Stimulated activated CD4-positive, alpha-beta T cell treated with anti-CD3 and anti-CD28 coated beads, Interleukin-15, amount 100 ng/mL, for 24 hours (primary cell): ENCODE results near the gene FEN1.

Experiments used
- DNase-seq: peaks from one replicate; pipeline ENCODE4 v3.0.0-alpha.2; 2020

Gene FEN1

GRCh38 chr11:61826930-61827570 is 34.3 kb downstream of the FEN1 start:
- no peak for DNase-seq

- DNase-seq = peak; percentile 86
Observed at GRCh38 chr11:61827571-61828378, 35.1 kb downstream of the FEN1 start, which contains the start of gene FADS2. FADS2 (plus strand) TSS chr11:61828300; CDS start chr11:61828391, 91 bp downstream.

DNA sequence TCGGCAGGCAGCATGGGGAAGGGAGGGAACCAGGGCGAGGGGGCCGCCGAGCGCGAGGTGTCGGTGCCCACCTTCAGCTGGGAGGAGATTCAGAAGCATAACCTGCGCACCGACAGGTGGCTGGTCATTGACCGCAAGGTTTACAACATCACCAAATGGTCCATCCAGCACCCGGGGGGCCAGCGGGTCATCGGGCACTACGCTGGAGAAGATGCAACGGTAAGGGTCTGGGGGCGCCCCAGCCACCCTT is 35.6 kb downstream of the FEN1 start:
- DNase-seq = no peak

DNA sequence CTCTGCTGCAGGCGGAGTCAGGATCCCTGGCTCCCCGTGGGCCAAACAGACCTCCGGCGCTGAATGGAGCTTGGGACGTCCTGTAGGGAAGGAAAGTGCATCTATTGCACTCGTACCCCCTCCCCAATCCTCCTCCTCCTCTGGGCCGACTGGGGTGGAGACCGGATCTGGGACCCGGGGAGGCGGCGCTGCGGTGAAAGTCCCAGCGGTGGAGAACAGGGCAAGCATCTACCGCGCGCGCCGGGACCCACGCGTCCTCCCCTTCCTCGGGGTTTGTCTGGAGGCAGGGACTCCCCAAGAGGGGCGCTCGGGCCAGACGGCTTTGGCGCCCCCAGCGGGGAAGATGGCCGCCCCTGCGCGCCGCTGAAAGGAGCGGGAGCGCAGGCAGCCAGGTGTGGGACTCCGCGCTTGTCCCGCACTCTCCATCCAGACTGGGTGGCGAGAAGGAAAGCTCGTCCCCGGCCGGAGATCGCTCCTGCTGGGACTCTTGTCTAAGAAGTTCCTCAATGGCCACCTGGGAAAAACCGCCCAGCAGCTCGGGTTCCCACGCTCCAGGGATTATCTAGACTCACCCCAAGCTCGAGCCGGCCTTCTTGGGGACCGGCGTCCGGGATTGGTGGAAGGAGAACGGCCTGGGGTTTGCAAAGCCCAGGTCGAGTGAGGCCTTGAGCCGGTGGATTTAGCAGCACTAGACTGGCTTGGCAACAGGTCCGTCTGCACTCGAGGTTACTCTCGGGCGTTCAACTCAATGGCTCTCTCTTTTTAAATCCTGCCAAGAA is 36.1 kb downstream of the FEN1 start:
- peak; percentile 53 for DNase-seq

- no peak for DNase-seq
Observed at GRCh38 chr11:61829806-61830205, 37.1 kb downstream of the FEN1 start.

DNA sequence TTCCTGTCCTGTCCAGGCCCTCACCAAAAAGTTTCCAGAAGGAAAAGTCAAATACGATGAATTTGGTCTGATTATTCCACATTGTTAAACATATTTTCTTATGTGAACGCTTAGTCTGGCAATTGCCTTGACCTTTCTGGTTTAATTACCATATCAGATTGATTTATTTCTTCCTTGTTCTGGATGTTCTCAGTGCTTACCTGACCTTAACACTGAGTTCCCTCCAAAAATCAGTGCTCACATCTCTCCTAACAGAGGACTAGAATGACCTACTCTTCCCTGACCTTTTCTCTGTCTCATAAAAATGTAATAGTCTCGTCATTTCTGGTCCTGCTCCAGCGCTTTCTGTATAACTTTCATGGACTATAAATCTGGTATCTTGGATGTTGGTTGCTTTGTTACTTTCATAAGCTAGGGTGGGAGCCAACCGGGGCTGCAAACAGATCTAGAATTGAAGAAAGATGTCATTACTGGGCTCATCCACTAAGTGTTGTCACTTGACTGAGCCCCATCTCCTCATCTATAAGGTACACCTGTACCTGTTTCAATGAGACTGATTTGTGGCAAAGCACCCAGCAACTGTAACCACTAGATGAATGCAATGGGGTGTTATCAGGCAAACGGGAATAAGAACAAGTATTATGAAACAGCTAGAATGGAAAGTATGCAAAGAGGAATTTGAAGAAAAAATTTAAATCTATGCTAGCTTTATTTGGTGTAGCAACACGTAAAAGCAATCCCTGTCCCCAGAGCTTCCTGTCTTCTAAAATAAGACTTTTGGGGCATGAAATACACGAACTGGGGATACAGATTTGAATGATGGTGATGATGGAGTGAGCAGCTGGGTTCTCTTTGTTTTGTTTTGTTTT is 37.8 kb downstream of the FEN1 start:
- DNase-seq = no peak

DNA sequence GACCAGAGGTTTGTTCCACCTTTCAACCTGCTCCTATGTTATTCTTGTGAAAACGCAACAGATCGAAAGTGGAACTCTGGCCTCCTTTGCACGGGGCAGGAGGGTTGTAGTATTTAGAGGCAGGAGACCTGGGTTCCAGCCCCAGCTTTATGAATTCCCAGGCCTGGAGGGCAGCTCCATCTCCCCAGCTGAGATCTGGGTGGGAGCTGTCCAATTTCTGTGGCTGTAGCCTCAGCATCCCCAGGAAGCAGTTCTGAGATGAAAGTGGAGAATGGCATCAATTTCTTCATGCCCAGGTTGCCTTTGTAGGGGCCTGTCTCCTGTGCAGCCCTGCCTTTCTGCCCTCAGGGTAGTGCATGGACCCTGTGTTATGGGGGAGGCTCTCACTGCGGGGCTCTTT is 39.5 kb downstream of the FEN1 start:
- DNase-seq = no peak

GRCh38 chr11:61832754-61833153 is 40.0 kb downstream of the FEN1 start:
- no peak for DNase-seq

GRCh38 chr11:61833471-61833870 is 40.8 kb downstream of the FEN1 start:
- no peak for DNase-seq

DNA sequence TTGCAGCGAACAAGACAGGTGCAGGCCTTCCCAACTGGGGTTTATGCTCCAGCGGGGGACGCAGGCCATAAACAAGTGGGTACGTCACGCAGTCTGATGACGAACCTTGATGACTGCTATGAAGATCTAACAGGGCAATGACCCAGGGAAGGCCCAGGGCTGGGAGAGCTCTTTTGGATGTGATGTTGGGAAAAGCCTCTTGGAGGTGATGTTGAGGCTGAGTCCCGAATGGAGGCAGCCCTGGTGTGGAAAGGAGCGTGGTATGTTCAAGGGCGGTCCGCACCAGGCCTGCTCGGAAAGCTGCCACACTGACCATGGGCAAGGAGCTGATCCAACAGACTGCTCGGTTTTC is 41.2 kb downstream of the FEN1 start:
- DNase-seq = no peak

DNA sequence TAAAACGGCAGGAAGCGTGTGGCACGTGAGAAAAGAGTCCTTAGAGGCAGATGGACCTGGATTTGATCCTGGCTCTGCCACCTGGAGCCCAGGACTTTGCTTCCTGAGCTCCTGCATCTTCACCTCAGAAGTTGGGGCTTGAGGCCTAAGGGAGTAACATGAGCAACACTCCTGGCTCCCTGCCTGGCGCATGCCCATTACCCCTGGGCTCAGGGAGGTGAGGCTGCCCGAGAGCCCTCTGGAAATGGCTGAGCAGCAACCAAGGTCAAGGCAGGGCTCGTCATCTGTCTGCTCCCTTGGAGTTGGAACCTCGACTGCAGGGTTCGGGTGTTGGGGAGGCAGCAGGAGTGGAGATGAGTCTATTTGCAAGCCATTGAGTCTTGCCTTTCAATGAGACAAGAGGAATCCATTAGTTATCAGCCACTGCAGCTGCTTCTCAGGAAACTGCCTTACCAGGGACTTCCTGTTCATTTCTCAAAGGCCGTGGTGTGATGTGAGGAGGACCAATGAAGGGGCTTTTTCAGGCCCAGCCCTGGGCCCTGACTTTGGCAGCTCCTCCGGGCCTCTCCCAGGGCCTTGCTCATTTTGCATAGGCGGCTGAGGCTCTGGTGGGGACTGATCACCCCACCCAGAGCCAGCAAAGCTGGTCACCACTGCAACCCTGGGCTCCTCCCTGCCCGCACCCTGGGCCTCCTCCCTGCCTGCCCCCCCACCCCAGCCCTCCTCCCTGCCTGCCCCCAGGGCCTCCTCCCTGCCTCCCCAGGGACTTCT is 41.8 kb downstream of the FEN1 start:
- peak; percentile 49 for DNase-seq

GRCh38 chr11:61836193-61836592 is 43.5 kb downstream of the FEN1 start:
- DNase-seq = no peak

- DNase-seq = no peak
Observed at GRCh38 chr11:61837411-61838005, 44.8 kb downstream of the FEN1 start.

DNA sequence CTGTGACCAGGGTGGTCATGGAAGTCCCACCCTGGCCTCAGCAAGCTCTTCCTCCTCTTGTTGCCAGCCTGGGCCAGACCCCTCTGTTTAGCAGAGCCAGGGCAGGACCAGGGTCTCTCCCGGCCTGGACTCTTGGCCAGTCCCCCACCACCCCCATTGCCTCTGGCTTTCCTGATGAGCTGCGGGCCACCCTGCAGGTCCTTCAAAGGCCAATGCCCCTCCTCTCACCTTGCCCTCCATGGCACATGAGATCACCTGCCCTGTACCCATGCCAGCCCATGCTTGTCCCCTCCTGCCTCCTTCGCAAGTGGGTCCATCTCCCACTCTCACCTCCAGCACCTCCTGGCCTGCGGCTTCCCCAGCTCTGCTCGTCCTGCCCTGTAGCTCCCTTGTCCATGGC is 45.8 kb downstream of the FEN1 start:
- DNase-seq = no peak

- no peak for DNase-seq
Observed at GRCh38 chr11:61838921-61839320, 46.2 kb downstream of the FEN1 start.

DNA sequence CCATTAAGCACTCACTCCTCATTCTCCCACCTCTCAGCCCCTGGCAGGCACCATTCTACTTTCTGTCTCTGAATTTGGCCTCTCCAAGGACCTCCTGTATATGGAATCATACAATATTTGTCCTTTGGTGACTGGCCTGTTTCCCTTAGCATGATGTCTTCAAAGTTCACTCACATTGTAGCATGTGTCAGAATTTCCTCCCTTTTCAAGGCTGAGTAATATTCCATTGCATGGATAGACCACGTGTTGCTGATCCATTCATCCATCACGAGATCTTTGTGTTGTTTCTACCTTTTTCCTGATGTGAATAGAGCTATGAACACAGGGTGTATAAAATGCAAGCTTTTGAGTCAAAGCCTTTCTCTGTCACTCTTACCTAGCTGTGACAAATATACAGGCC is 47.0 kb downstream of the FEN1 start:
- no peak for DNase-seq

DNA sequence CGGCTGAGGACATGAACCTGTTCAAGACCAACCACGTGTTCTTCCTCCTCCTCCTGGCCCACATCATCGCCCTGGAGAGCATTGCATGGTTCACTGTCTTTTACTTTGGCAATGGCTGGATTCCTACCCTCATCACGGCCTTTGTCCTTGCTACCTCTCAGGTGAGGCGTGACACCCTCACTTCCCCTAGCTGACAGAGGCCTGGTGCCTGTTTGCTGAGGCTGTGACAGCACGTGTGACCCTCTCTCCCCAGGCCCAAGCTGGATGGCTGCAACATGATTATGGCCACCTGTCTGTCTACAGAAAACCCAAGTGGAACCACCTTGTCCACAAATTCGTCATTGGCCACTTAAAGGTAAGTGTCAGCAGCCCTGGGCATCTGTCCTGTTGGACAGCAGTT is 47.7 kb downstream of the FEN1 start:
- no peak for DNase-seq

DNA sequence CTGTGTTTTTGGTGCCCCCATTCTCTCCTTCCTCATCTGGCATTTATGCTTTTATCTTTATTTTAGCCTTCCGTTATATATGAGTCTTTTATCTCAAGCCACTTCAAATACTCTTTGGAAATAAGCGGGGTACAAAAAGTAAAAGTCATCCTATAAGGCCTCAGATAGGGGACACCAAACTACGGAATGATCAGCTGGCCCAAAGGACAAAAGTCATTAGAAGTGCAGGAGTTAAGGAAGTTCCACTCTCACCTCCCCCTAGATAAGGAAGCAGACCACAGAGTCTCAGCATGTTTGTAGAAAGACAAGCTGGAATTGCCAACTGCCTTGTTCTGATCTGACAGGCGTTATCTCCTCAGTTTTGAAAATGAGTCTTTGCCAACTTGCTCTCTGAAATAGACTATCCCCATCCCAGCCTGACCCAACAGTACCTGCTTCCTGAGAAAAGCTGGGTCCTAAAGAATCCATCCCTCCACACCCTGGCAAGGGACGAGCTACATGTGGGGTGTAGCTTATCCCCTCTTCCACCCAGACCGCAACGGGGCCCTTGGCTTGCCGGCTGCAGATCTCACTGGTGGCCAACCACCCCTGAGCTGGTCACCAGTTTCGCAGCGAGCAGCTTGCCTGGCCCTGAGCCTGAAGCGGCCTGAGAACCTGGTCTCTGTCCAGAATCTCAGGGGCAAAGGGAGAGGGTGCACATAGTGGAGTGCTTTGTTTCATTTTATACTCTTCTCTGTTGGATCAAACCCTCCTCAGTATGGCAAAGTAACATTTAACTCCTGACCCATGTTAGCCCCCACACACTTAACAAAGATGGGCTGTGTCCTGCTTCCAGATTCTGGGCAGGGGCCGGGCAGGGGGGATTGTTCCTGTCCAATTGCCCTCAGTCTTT is 49.2 kb downstream of the FEN1 start:
- DNase-seq = no peak

DNA sequence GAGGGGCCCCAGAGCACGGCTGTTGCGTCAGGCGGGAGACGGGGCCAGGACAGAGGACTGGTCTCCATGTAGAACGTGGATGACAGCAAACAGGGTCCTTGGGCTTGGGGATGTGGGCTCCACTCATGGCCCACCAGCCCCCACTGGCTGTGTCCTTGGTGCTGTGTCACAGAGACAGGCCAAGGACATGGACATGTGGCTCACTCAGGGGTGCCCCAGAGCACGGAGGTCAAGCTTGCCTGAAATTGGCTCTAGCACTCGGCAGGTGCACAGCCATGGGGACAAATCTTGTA is 49.8 kb downstream of the FEN1 start:
- no peak for DNase-seq

DNA sequence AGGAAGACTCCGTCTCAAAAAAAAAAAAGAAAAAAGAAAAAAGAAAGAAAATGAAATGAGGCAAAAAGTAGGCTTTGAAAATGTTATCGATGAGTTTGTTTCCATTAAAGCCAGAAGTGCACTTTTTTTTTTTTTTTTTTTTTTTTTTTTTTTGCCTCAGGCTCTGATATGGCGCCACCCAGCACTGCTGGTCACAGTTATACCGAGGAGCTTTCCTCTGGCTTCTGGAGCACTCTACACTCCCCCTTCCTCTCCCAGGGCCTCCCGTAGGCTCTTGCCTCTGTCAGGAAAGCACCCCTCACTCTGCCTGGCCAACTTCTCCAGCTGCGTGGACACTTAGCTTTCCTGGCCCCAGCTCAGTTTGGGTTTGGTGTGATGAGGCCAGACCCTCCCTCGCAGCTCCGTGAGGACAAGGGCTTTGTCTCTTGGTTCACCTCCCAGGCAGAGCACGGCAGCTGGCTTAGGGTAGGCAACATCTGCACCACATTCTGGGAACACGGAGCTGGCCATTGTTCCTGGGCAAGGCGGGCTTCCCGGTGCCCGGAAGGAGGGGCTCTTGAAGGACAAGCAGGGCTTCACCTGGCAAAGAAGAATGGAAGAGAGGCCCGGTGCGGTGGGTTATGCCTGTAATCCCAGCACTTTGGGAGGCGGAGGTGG is 52.3 kb downstream of the FEN1 start:
- no peak for DNase-seq
